Myometrial cell (primary cell): ENCODE measurements around the gene EPN1. TPM values are rescaled to one million over a fixed set of nuclear protein-coding genes. Genes with fewer than 3 reads are reported as not detected.

Source experiments
- total RNA-seq: library from RNA; depleted of rRNA; stranded (reverse); fragments of >200 nt; gene quantifications from 2 replicates; pipeline ENCODE4 v1.2.3, GENCODE V29; 2015

The EPN1 gene
- 104 and 157 TPM in 2 replicates for total RNA-seq

GRCh38 chr19:55674841-55675660 is at the start of gene EPN1:
Gene EPN1, plus strand, starts transcription at chr19:55675226. Its CDS starts 3,402 bp downstream, at chr19:55678628.

GRCh38 chr19:55640577-55641425 is 34.2 kb upstream of the EPN1 start, which contains the start of gene ZNF580:
Gene ZNF580, plus strand, starts transcription at chr19:55641002. Its CDS starts 1,507 bp downstream, at chr19:55642509.

DNA sequence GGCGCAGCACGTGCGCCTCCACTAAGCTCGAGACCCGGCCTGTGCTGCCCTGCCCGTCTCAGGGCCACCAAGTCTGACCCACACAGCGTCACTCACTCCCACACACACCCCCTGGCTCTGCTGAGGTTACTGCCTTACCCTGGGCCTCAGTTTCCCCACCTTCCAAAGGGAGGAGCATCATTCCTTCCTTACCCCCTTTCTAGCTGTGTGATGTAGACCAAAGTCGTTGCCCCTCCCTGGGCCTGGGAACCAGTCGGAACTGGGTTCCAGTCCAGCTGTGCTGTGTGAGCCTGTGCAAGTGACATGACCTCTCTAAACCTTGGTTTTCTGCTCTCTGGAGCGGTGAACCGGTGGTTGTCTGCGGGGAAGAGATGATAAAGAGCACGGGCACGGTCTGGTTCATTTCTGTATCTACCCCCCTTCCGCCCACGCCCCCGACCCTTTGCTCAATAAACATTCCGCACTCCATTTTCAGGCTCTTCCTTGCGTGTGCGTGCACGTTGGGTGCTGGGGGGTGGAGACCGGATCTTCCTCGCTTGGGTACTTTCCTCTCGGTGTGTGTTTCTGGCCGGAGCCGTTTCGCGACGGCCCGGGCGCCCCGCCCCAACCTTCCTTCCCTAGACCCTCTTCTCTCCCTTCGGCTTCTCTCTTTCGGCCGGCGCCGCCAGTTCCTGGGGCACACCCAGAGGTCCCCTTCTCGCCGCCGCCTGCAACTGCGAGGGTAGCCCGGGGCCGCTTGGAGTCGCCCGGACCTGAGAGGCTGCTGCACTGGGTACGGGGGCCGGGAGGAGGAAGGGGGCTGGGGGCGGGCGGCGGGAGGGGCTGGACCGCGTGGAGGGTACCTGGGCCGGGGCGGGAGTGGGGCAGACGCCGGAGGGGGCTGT is 31.8 kb upstream of the EPN1 start, which contains the start of gene ZNF581:
Gene ZNF581 (plus strand): TSS at position 647 of the 884 bp plus-strand sequence. CDS start 923 bp downstream, outside the sequence.

GRCh38 chr19:55647732-55648584 is 27.1 kb upstream of the EPN1 start, which contains the start of gene CCDC106:
Gene CCDC106, plus strand, starts transcription at chr19:55648212. Its CDS starts 835 bp downstream, at chr19:55649047.

DNA sequence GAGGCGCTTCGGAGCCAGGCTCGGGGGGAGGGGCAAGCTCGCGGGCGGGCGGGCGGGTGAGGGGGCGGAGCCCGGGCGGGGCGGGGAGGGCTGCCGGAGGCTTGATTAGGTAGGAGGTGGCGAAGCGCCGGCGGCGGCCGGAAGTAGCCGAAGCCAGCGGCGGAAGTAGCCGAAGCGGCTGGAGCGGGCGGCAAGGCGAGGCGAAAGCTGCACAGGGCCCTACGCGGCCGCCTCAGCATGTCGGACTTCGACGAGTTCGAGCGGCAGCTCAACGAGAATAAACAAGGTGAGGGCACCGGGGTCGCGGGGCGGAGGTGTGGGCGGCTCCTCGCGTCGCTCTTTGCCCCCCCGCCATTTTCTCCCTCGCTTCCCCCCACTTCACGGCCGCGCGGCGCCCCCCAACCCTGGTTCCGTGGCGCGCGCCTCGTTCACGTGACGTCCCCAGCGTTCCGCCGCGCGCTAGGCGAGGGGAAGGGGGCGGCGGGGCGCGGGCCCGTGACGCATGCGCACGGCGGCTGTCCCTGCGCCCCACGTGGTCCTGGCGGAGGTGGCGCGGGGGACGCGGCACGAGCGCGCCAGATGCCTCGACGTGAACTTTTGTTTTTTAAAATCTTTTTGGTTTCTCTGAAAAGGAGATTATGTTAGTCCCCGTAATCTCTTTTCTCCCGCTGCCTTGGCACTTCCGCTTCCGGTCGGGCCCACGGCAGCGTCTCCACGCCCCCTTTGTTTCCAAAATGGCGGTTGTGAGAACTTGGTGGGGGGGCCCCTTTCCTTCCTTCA is 20.0 kb upstream of the EPN1 start, which contains the start of gene U2AF2:
Gene U2AF2 (plus strand): TSS at position 168 of the 780 bp plus-strand sequence. CDS start 70 bp downstream, at position 238.

DNA sequence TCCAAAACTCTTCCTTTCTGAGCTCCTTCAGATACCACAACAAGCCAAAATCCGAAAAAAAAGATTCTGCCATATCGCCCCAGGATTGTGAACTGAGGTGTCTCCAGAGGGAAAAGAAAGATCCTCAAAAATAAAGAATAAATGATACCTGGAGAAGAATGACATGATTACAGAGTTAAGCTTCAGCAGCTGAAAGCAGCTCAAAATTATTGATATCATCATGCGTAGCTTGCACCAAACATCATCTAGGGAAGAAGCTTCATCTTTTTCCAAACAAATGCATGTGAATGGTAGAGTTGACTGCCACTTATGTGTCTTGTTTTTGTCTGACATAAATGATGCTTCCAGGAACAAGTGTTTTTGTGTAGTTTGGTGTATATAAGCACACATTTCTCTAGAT is 63.3 kb downstream of the EPN1 start, which contains the start of gene NLRP9:
Gene NLRP9 (minus strand): TSS at position 101 of the 400 bp plus-strand sequence. CDS start 28 bp downstream, at position 73.

GRCh38 chr19:55758797-55759196 is 83.8 kb downstream of the EPN1 start, which contains the start of gene RFPL4A:
Gene RFPL4A, plus strand, starts transcription at chr19:55759097. Its CDS starts 2,704 bp downstream, at chr19:55761801.

Other genes with a start within 250 kb of the EPN1 start
- not detected in 2 replicates for gene SHISA7, start 231.9 kb upstream of the EPN1 start, total RNA-seq
- gene ISOC2, start 213.6 kb upstream of the EPN1 start, total RNA-seq = 120 and 181 TPM in 2 replicates
- gene C19orf85, start 210.5 kb upstream of the EPN1 start, total RNA-seq = 0.29 TPM in 1 of 2 replicates, not detected in the other
- 2.5 and 2.6 TPM in 2 replicates for gene ZNF628, start 198.6 kb upstream of the EPN1 start, total RNA-seq
- 37.4 and 39.8 TPM in 2 replicates for gene NAT14, start 190.0 kb upstream of the EPN1 start, total RNA-seq
- 2.3 and 6.7 TPM in 2 replicates for gene SSC5D, start 186.8 kb upstream of the EPN1 start, total RNA-seq
- gene SBK2, start 138.1 kb upstream of the EPN1 start, total RNA-seq = not detected in 2 replicates
- 0.58 TPM in 1 of 2 replicates, not detected in the other for gene SBK3, start 129.7 kb upstream of the EPN1 start, total RNA-seq
- gene ZNF579, start 94.4 kb upstream of the EPN1 start, total RNA-seq = 6.1 and 6.6 TPM in 2 replicates
- gene FIZ1, start 75.7 kb upstream of the EPN1 start, total RNA-seq = 1.9 and 3.2 TPM in 2 replicates
- 10.5 and 35.7 TPM in 2 replicates for gene ZNF524, start 74.9 kb upstream of the EPN1 start, total RNA-seq
- 2.6 and 3.5 TPM in 2 replicates for gene ZNF865, start 69.6 kb upstream of the EPN1 start, total RNA-seq
- gene ZNF784, start 50.7 kb upstream of the EPN1 start, total RNA-seq = 3.7 and 6.6 TPM in 2 replicates
- gene ZNF580, start 34.2 kb upstream of the EPN1 start, total RNA-seq = 5.8 and 10.4 TPM in 2 replicates
- gene ZNF581, start 31.6 kb upstream of the EPN1 start, total RNA-seq = 19.9 and 23.0 TPM in 2 replicates
- gene CCDC106, start 27.0 kb upstream of the EPN1 start, total RNA-seq = 8.3 and 11.5 TPM in 2 replicates
- 201 and 229 TPM in 2 replicates for gene U2AF2, start 20.2 kb upstream of the EPN1 start, total RNA-seq
- gene NLRP9, start 63.2 kb downstream of the EPN1 start, total RNA-seq = not detected in 2 replicates
- gene RFPL4A, start 83.9 kb downstream of the EPN1 start, total RNA-seq = not detected in 2 replicates
- not detected in 2 replicates for gene RFPL4AL1, start 93.9 kb downstream of the EPN1 start, total RNA-seq
- gene NLRP11, start 156.8 kb downstream of the EPN1 start, total RNA-seq = not detected in 2 replicates
- not detected in 2 replicates for gene NLRP4, start 161.3 kb downstream of the EPN1 start, total RNA-seq